ENCODE data around the gene MTERF2. TPM values are rescaled to one million over a fixed set of nuclear protein-coding genes. Genes with fewer than 3 reads are reported as not detected.
"Not testable (repeated sequence)": the region's sequence is repeated elsewhere in the genome, so short reads cannot be mapped to it uniquely, and the experiment has no call there.

MTERF2 gene
- total RNA-seq = 1 to 10 TPM; 8.0 to 9.0 TPM

GRCh38 chr12:106986625-106987389 lies at the start of gene MTERF2:
Gene MTERF2, minus strand, starts transcription at chr12:106987146. Its CDS starts 8,432 bp downstream, at chr12:106978714.
- Mint-ChIP-seq H3K9me3 (peaks cover 4% of the 10 kb centered on the region), H3K27me3 (no peaks in the 10 kb centered on the region), H3K4me3 (peak within 1 kb of the TSS; percentile 97), H3K27ac (peak within 1 kb of the TSS; percentile 93 to 97), H3K4me1 (ENCODE audit: low read depth in 2 of 2) (peaks cover 35 to 46% of the 10 kb centered on the region in 2 donors), H3K36me3 (peaks cover 26% of the 10 kb centered on the region)
- ATAC-seq (peak; percentile 99), DNase-seq (ENCODE audit: low spot score) (peak; percentile 90)

- Mint-ChIP-seq H3K27ac (no peak overlapping the region), H3K9me3 (peaks cover 6% of the 10 kb centered on the region), H3K4me3 (no peak overlapping the region), H3K4me1 (ENCODE audit: low read depth in 2 of 2) (peaks cover 21 to 38% of the 10 kb centered on the region in 2 donors), H3K36me3 (peaks cover 13% of the 10 kb centered on the region), H3K27me3 (no peaks in the 10 kb centered on the region)
- no peak for DNase-seq (ENCODE audit: low spot score)
- ATAC-seq = no peak
These were observed 48.8 kb upstream of the MTERF2 start for GRCh38 chr12:107035733-107036132.

- ATAC-seq (no peak), DNase-seq (ENCODE audit: low spot score) (no peak)
- Mint-ChIP-seq H3K9me3 (peaks cover 6% of the 10 kb centered on the region), H3K36me3 (peaks cover 13% of the 10 kb centered on the region), H3K4me3 (no peak overlapping the region), H3K4me1 (ENCODE audit: low read depth in 2 of 2) (peaks cover 31 to 44% of the 10 kb centered on the region in 2 donors), H3K27ac (peak overlapping the region in 1 of 2 donors; percentile 1), H3K27me3 (no peaks in the 10 kb centered on the region)
These were observed 47.1 kb upstream of the MTERF2 start for GRCh38 chr12:107033758-107034739.

GRCh38 chr12:107032266-107032665 lies 45.3 kb upstream of the MTERF2 start:
- peaks cover 6% of the 10 kb centered on the region for H3K36me3 Mint-ChIP-seq
- H3K4me1 Mint-ChIP-seq (ENCODE audit: low read depth in 2 of 2) = peaks cover 33 to 49% of the 10 kb centered on the region in 2 donors
- no peak overlapping the region for H3K4me3 Mint-ChIP-seq
- H3K27me3 Mint-ChIP-seq = no peaks in the 10 kb centered on the region
- H3K27ac Mint-ChIP-seq = peak overlapping the region in 1 of 2 donors; percentile 99
- no peak for DNase-seq (ENCODE audit: low spot score)
- no peak for ATAC-seq
- peaks cover 6% of the 10 kb centered on the region for H3K9me3 Mint-ChIP-seq

- H3K4me1 Mint-ChIP-seq (ENCODE audit: low read depth in 2 of 2) = peaks cover 39 to 44% of the 10 kb centered on the region in 2 donors
These were observed 44.1 kb upstream of the MTERF2 start for GRCh38 chr12:107031061-107031460.

GRCh38 chr12:107029081-107029480 lies 42.1 kb upstream of the MTERF2 start:
- peaks cover 43 to 46% of the 10 kb centered on the region in 2 donors for H3K4me1 Mint-ChIP-seq (ENCODE audit: low read depth in 2 of 2)
- H3K27me3 Mint-ChIP-seq = no peaks in the 10 kb centered on the region
- ATAC-seq = no peak
- DNase-seq (ENCODE audit: low spot score) = no peak
- no peaks in the 10 kb centered on the region for H3K9me3 Mint-ChIP-seq
- H3K36me3 Mint-ChIP-seq = no peaks in the 10 kb centered on the region
- no peak overlapping the region for H3K4me3 Mint-ChIP-seq
- H3K27ac Mint-ChIP-seq = peak overlapping the region; percentile 97 to 99

More at GRCh38 chr12:107031061-107031460, 44.1 kb upstream of the MTERF2 start:
- no peaks in the 10 kb centered on the region for H3K36me3 Mint-ChIP-seq
- no peak for ATAC-seq
- DNase-seq (ENCODE audit: low spot score) = no peak
- H3K4me3 Mint-ChIP-seq = no peak overlapping the region
- peak overlapping the region; percentile 97 to 99 for H3K27ac Mint-ChIP-seq
- no peaks in the 10 kb centered on the region for H3K9me3 Mint-ChIP-seq
- H3K27me3 Mint-ChIP-seq = no peaks in the 10 kb centered on the region

- DNase-seq (ENCODE audit: low spot score) (no peak), ATAC-seq (peak; percentile 96)
- Mint-ChIP-seq H3K36me3 (no peaks in the 10 kb centered on the region), H3K4me1 (ENCODE audit: low read depth in 2 of 2) (peaks cover 37 to 40% of the 10 kb centered on the region in 2 donors), H3K4me3 (peak overlapping the region; percentile 72), H3K9me3 (no peaks in the 10 kb centered on the region), H3K27ac (peak overlapping the region; percentile 97 to 99), H3K27me3 (no peaks in the 10 kb centered on the region)
These were observed 40.7 kb upstream of the MTERF2 start for GRCh38 chr12:107027636-107028053.

GRCh38 chr12:107026806-107027635 lies 40.1 kb upstream of the MTERF2 start:
- Mint-ChIP-seq H3K9me3 (no peaks in the 10 kb centered on the region), H3K4me3 (peak overlapping the region; percentile 72), H3K27ac (peak overlapping the region; percentile 97 to 99), H3K36me3 (no peaks in the 10 kb centered on the region), H3K4me1 (ENCODE audit: low read depth in 2 of 2) (peaks cover 36 to 37% of the 10 kb centered on the region in 2 donors), H3K27me3 (no peaks in the 10 kb centered on the region)
- DNase-seq (ENCODE audit: low spot score) (no peak), ATAC-seq (peak; percentile 18 to 29)

GRCh38 chr12:107026356-107026755 lies 39.4 kb upstream of the MTERF2 start:
- H3K36me3 Mint-ChIP-seq; H3K9me3 Mint-ChIP-seq; DNase-seq (ENCODE audit: low spot score); ATAC-seq; H3K27me3 Mint-ChIP-seq; H3K4me3 Mint-ChIP-seq: not testable (repeated sequence)
- Mint-ChIP-seq H3K27ac (peak overlapping the region; percentile 97 to 99), H3K4me1 (ENCODE audit: low read depth in 2 of 2) (peaks cover 32% of the 10 kb centered on the region in 2 donors)

GRCh38 chr12:107025671-107026070 lies 38.7 kb upstream of the MTERF2 start:
- no peaks in the 10 kb centered on the region for H3K27me3 Mint-ChIP-seq
- H3K4me3 Mint-ChIP-seq = no peak overlapping the region
- H3K36me3 Mint-ChIP-seq = no peaks in the 10 kb centered on the region
- peaks cover 27 to 30% of the 10 kb centered on the region in 2 donors for H3K4me1 Mint-ChIP-seq (ENCODE audit: low read depth in 2 of 2)
- DNase-seq (ENCODE audit: low spot score) (no peak), ATAC-seq (no peak)
- peak overlapping the region in 1 of 2 donors; percentile 99 for H3K27ac Mint-ChIP-seq
- no peaks in the 10 kb centered on the region for H3K9me3 Mint-ChIP-seq

GRCh38 chr12:107019546-107019945 lies 32.6 kb upstream of the MTERF2 start:
- no peak overlapping the region for H3K4me3 Mint-ChIP-seq

GRCh38 chr12:107017042-107017441 lies 30.1 kb upstream of the MTERF2 start:
- Mint-ChIP-seq H3K27me3 (no peaks in the 10 kb centered on the region), H3K9me3 (no peaks in the 10 kb centered on the region), H3K4me1 (ENCODE audit: low read depth in 2 of 2) (peaks cover 4 to 5% of the 10 kb centered on the region in 2 donors), H3K27ac (no peak overlapping the region), H3K4me3 (no peak overlapping the region), H3K36me3 (no peaks in the 10 kb centered on the region)
- ATAC-seq = no peak
- no peak for DNase-seq (ENCODE audit: low spot score)

More at GRCh38 chr12:107019546-107019945, 32.6 kb upstream of the MTERF2 start:
- Mint-ChIP-seq H3K9me3 (no peaks in the 10 kb centered on the region), H3K4me1 (ENCODE audit: low read depth in 2 of 2) (peaks cover 0 to 5% of the 10 kb centered on the region in 2 donors), H3K36me3 (no peaks in the 10 kb centered on the region), H3K27me3 (no peaks in the 10 kb centered on the region), H3K27ac (no peak overlapping the region)
- DNase-seq (ENCODE audit: low spot score) = no peak
- ATAC-seq = no peak

GRCh38 chr12:107014055-107014454 lies 27.1 kb upstream of the MTERF2 start:
- Mint-ChIP-seq H3K36me3 (no peaks in the 10 kb centered on the region), H3K9me3 (no peaks in the 10 kb centered on the region), H3K4me3 (no peak overlapping the region), H3K27me3 (no peaks in the 10 kb centered on the region), H3K4me1 (ENCODE audit: low read depth in 2 of 2) (peaks cover 0 to 7% of the 10 kb centered on the region in 2 donors), H3K27ac (no peak overlapping the region)
- DNase-seq (ENCODE audit: low spot score) = no peak
- no peak for ATAC-seq
